HG02610 (cell line): ENCODE data around the gene KIF19.
"Not testable (repeated sequence)": the region's sequence is repeated elsewhere in the genome, so short reads cannot be mapped to it uniquely, and the experiment has no call there.

ENCODE experiments used
- ATAC-seq: cut with Tn5 transposase; IDR thresholded peaks from one replicate; pipeline ENCODE4 v1.9.1; 2021; ENCODE audit warnings: mild to moderate bottlenecking, moderate library complexity; ENCODE audit not compliant: unreplicated experiment

Gene KIF19

DNA sequence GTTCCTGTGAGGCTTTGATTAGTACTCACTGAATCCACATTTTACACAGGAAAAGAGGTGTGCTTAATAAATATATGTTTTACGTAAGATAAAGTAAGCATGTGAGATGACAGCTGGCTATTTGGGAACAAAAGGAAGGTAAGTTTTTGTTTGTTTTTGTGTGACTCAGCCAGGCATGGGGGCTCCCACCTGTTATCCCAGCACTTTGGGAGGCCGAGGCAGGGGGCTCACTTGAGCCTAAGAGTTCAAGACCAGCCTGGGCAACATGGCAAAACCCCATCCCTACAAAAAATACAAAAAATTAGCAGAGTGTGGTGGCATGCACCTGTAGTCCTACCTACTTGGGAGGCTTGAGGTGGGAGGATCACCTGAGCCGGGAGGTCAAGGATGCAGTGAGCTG lies 59.2 kb downstream of the KIF19 start:
- no peak for ATAC-seq

DNA sequence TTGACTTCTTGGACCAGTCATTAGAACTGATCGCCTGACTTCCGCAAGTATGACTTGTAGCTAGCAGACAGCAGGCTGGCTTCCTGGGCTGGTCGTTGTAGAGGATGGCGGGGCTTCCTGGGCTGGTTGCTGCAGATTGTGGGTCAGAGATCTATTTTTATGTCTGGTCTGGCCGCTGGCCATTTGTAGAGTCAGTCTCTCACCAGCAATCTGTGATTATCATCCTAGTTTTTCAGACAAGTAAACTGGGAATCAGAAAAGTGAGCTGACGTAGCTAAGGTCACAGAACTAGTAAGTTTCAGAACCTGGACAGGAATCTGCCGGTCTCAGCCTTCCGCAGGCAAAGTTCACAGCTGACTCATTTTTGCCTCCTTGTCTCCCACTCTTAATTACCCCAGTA lies 60.4 kb downstream of the KIF19 start:
- ATAC-seq, result no peak

DNA sequence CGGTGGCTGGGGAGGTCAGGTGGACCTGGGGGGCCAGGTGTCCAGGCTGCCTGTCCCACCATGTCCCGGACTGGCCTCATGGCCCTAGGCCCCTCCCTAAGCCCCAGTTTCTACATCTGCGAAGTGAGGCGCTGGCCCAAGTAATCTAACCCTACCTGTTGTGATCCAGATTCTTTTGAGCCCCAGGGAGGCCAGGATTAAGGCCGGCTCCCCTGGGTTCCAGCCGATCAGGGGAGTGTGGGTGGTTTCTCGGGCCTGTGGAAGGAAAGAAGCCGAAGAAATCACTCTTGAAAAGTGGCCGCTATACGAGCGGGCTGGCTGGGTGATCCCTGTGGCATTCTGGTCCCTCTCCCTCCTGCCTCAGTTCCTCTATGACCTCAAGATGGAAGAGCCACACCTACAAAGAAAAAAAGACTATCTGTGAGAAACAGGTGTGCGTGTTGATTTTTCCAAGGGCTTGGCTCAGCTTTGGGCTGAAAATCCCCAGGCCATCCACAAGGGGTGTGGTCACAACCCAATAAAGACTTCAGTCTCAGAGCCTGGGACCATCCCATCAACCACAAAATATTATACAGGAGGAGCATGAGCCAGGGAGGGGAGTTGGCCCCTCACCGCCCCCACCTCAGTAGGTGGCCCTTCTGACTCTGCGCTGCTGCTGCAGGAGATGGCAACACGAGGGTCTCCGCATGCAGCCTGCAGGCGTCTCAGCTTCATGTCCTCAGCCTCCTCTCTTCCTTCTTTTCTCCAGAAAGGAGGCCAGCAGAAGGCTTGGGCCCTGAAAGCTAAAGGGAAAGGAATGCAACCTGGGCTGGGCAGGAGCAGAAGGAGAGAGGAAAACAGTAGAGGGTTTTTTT lies 61.6 kb downstream of the KIF19 start:
- no peak for ATAC-seq

DNA sequence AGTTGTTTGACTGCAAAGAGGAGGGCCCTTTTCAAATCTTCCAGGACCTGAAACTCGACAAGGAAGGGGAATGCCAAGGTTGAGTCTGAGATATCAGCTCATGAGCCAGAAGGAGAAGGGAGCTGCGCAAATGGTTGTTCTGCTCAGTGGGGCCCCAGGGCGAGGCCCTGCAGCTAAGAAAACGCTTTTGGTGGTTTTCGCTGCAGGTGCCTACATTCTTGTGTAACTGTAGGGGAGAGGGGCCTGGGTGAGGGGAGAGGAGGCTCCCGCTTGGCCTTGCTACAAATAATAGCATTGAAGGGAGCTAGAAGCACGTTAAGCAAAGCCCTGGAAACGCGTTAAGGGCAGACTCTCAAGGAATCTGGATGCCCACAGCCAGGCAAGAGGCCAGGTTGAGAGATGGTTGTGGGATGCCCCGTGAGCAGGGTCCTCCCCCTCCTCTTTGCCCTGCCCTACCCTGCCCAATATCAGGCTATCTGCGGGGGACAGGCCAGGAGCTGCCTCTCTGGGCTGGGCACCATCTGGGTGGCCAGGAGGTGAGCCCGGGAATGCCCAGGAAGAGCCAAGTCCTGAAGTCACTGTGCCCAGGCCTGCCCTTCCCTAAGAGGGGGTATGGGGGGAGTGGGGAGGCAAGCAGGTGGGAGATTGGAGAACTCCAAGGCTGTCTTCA lies 63.2 kb downstream of the KIF19 start:
- ATAC-seq, result no peak

DNA sequence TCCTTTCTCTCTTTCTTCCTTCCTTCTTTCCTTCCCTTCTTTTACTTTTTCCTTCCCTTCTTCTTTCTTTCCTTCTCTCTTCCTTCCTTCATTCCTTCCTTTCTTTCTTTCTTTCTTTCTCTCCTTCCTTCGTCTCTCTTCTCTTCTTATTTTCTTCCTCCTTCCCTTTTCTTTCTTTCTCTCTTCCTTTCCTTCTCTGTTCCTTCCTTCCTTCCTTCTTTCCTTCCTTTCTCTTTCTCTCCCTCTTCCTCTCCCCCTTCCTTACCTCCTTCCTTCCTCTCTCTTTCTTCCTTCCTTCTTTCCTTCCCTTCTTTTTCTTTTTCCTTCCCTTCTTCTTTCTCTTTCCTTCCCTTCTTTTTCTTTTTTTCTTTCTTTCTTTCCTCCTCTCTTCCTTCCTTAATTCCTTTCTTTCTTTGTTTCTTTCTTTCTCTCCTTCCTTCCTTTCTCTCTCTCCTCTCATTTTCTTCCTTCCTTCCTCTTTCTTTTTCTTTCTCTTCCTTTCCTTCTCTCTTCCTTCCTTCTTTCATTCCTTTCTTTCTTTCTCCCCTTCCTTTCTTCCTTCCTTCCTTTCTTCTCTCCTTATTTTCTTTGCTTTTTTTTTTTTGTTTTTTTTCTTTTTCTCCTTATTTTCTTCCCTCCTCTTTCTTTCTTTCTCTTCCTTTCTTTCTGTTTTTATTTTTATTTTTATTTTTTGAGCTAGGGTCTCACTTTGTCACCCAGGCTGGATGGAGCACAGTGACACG lies 64.1 kb downstream of the KIF19 start:
- no peak for ATAC-seq

- ATAC-seq, result no peak
These were observed 64.9 kb downstream of the KIF19 start for GRCh38 chr17:74390680-74391653.

DNA sequence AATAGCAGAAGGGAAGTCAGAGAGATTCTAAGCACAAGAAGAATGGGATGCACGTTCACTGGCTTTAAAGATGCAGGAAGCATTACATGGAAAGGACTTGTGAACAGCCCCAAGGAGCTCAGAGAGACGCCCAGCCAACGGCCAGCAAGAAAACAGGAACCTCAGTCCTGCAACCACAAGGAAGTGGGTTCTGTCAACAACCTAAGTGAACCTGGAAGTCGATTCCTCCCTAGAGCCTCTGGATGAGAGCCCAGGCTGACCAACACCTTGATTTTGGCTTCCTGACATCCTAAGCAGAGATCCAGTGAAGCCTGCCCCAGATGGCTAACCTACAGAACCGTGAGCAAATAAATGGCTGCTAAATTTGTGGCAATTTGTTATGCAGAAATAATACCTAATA lies 65.7 kb downstream of the KIF19 start:
- ATAC-seq, result no peak

DNA sequence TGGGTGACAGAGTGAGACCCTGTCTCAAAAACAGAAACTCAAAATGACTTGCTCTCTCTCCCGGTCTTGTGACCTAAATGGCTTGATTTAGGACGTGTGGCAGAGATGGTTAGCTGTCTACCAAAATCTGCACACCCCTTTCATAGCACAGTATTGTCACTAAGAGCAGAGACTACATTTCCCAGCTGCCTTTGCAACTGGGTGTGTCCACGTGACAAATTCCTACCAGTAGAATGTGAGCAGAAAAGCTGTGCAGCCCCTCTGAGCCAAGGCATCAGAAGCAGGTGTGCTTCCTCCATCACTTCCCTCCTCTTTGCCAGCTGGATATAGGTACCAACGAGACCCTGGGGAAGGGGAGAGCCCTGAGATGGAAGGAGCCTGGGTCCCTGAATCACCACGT lies 66.8 kb downstream of the KIF19 start:
- ATAC-seq, result no peak

DNA sequence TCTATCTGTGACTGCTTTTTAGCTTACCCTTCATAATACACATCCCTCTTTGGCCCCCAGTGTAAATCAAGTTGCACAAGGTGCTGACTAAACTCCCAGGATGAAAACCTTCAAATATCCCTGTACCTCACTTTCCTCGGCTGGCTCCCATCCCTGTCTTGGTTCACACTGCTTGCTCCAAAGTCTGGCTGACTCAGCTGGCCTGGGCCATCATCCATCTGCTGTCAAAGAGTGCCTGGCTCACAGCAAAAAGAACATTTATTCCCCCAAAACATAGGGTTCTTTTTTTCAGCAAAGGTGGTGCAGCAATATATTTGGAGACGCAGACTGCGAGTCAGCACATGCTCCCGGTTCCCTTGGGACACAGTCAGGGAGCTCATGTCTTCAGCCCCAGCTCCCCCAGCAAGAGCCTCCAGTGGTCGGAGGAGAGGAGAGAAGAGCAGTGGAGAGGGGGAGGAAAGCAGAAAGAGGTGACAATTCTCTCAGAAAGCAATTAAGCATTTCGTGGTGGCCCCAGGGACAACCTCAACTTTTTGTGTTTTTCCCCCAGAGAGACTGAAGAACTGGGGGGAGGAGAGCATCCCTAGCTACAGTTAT lies 67.4 kb downstream of the KIF19 start:
- no peak for ATAC-seq

- no peak for ATAC-seq
These were observed 68.4 kb downstream of the KIF19 start for GRCh38 chr17:74394275-74394950.

DNA sequence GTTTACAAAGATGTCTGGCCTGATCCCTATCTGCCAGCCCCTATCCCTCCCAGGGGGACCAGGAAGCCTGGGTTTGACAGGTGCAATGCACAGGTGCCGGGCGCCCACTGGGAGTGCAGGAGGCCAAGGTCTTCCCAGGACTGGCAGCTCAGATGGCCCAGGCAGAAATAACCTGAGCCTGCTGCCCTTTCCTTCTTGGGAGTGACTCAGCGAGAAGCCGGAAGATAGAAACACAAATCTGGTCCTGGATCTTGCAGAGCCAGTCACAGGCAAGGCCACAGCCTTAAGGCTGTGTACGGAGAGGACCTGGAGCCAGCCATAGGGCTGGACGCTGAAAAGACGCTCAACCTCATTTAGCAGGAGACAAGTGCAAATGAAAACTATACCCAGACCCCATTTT lies 69.0 kb downstream of the KIF19 start:
- ATAC-seq, result no peak

DNA sequence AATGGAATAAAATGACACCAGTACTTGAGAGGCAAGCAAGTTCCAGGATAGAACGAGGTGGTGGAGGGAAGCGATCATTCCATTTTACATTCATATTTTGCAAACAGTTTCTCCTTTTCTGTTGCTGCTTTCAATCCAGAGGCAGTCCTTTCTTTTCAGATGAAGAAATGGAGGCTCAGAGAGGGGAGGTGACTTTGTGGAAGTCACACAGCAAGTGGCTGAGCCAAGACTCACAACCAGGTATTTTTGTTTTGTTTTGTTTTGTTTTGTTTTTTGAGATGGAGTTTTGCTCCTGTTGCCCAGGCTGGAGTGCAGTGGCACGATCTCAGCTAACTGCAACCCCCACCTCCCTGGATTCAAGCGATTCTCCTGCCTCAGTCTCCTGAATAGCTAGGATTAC lies 70.5 kb downstream of the KIF19 start:
- no peak for ATAC-seq

DNA sequence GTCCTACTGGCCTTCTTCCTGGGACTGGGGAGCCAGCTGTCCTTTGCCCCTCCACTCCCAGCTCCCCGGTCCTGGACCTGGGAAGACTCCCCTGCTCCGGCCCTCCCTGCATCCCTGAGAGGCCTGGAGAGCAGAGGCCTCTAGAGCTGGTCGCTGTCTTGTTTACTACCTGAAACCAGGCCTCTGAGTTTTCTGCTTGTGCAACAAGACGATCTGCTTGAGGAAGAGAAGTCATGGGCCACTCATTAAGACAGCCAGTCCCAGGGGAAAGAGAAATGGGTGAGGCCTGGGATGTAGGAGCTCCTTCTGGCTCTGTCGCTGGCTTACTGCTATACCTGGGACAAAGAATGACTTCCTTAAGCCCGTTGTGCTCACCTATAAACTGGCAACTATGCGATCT lies 76.0 kb downstream of the KIF19 start:
- ATAC-seq, result no peak

DNA sequence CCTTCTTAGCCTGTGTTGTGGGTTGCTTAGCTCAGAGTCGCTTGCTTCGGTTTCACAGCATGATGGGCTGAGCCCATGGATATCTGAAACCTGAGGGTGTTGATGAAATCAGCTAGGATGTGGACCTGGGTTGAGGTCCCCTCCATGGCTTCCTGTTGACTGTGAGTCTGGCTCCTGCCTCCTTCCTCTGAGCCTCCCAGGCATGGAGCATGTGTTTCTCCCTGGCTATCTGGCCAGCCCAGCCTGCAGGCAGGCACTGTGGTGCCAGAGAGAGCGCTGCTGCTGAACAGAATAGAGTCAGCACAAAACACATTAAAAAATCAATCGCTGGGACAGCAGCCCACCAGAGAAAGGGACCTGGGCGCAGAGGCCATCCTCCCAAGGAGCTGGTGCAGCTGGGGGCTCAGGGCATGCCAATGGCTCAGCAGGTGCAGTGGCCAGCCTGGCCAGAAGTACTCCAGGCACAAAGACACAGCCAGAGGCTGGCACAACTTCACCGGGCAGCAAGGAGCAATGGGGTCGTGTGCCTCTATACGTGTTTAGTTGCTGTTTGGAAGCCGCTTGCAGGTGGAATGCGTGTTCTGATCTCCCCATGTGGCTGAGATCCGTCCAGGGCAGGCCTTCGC lies 77.6 kb downstream of the KIF19 start:
- ATAC-seq, result no peak

GRCh38 chr17:74404218-74404617 lies 78.2 kb downstream of the KIF19 start:
- no peak for ATAC-seq

- ATAC-seq, result no peak
These were observed 78.8 kb downstream of the KIF19 start for GRCh38 chr17:74404789-74405188.

DNA sequence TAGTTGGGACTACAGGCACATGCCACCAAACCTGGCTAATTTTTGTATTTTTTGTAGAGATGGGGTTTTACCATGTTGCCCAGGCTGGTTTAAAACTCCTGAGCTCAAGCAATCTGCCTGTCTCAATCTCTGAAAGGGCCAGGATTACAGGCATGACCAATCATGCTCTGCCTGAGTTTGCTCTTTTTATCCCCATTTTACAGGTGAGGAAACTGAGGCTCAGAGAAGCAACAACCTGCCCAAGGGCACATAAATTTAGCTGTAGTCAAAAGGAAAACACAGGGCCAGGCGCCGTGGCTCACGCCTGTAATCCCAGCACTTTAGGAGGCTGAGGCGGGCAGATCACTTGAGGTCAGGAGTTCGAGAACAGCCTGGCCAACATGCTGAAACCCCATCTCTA lies 79.3 kb downstream of the KIF19 start:
- ATAC-seq, result not testable (repeated sequence)
